Gastrocnemius medialis (tissue), 4 donors: ENCODE data around the gene ZNF217.

Source experiments
- POLR2A ChIP-seq, 2 donors: fragments of 450-650 bp; IDR thresholded peaks; one replicate each; pipeline ENCODE4 v1.6.1; 2017; ENCODE audit warnings: antibody characterized with exemption in 2 of 2, mild to moderate bottlenecking in 2 of 2, moderate library complexity in 2 of 2
- TF ChIP-seq, protein P1 (sequence below), 5 experiments: fragments of 450-650 bp in 3 of 5; fragments of 200-600 bp in 2 of 5; sonication (generic) in 2 of 5; IDR thresholded peaks in 4 of 5; conservative IDR thresholded peaks in 1 of 5; 1 replicate in 4 of 5; 2 replicates in 1 of 5; pipeline ENCODE4 v1.5.1; 2016 to 2019; ENCODE audit warnings: antibody characterized with exemption in 5 of 5, mild to moderate bottlenecking in 3 of 5, moderate library complexity in 3 of 5

GRCh38 chr20:53579266-53579580 is 14.4 kb downstream of the ZNF217 start:
- TF ChIP-seq, protein P1, sequence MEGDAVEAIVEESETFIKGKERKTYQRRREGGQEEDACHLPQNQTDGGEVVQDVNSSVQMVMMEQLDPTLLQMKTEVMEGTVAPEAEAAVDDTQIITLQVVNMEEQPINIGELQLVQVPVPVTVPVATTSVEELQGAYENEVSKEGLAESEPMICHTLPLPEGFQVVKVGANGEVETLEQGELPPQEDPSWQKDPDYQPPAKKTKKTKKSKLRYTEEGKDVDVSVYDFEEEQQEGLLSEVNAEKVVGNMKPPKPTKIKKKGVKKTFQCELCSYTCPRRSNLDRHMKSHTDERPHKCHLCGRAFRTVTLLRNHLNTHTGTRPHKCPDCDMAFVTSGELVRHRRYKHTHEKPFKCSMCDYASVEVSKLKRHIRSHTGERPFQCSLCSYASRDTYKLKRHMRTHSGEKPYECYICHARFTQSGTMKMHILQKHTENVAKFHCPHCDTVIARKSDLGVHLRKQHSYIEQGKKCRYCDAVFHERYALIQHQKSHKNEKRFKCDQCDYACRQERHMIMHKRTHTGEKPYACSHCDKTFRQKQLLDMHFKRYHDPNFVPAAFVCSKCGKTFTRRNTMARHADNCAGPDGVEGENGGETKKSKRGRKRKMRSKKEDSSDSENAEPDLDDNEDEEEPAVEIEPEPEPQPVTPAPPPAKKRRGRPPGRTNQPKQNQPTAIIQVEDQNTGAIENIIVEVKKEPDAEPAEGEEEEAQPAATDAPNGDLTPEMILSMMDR (IDR thresholded peaks at IDR 0.05 in 4 of 5, conservative IDR thresholded peaks at IDR 0.05 in 1 of 5): no peak
- TF ChIP-seq POLR2A (IDR thresholded peaks at IDR 0.05): no peak
